Prostate gland (tissue), 2 donors: ENCODE results near the gene LCE1B.

Experiments used
- CTCF ChIP-seq, 4 experiments: fragments of 200-600 bp in 2 of 4; fragments of 450-650 bp in 2 of 4; sonication (generic) in 2 of 4; IDR thresholded peaks; 1 replicate in 3 of 4; 2 replicates in 1 of 4; pipeline ENCODE4 v1.5.1; 2016 to 2019; ENCODE audit warnings: antibody characterized with exemption in 4 of 4, mild to moderate bottlenecking in 2 of 4, moderate library complexity in 2 of 4
- POLR2AphosphoS5 ChIP-seq: sonication (generic); formaldehyde crosslinking; IDR thresholded peaks from one replicate; pipeline ENCODE4 v1.6.1; 2017; ENCODE audit warnings: antibody characterized with exemption

DNA sequence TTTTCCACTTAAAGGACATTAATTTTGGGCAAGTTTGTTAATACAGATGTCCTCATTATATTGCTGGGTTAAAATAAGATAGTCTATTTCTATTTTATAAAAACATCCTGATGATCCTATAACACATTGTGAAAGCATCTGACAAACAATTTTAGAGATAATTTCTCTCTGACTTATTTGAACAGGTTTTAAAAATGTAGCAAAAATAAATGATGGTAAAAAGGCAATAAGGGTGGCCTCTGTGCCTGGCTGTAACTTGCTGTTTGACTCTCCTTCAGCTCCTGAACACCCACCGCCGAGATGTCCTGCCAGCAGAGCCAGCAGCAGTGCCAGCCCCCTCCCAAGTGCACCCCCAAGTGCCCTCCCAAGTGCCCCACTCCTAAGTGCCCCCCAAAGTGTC is 15.4 kb downstream of the LCE1B start, which contains the start of gene LCE1A:
- TF ChIP-seq CTCF (IDR thresholded peaks at IDR 0.05) (no peak), POLR2AphosphoS5 (no peak)
